Neural cell (in vitro differentiated cells): ENCODE results near the gene ENC1. TPM values are rescaled to one million over a fixed set of nuclear protein-coding genes. Genes with fewer than 3 reads are reported as not detected.

ENCODE experiments used
- H2AFZ ChIP-seq: fragments of 200-600, 300-800 bp; sonication (generic), shearing (Covaris generic); 2 replicates; pipeline ENCODE4 v1.6.0; 2014; ENCODE audit warnings: low read depth, mild to moderate bottlenecking, antibody characterized with exemption, low read length, moderate library complexity
- H3F3A ChIP-seq: fragments of 200-600 bp; shearing (Covaris generic); 2 replicates; pipeline ENCODE4 v1.6.1; 2016; ENCODE audit warnings: mild to moderate bottlenecking, moderate library complexity, mixed read lengths, antibody characterized with exemption, low read length; ENCODE audit not compliant: insufficient read depth, poor library complexity, severe bottlenecking
- H3K27ac ChIP-seq: fragments of 200-600, 300-800 bp; sonication (generic), shearing (Covaris generic); 2 replicates; pipeline ENCODE4 v1.5.1; 2014; ENCODE audit warnings: mild to moderate bottlenecking, low read length, moderate library complexity
- H3K27me3 ChIP-seq: fragments of 300-800, 200-600 bp; sonication (generic), shearing (Covaris generic); 2 replicates; pipeline ENCODE4 v1.6.0; 2014; ENCODE audit warnings: mild to moderate bottlenecking, low read depth, low read length, moderate library complexity; ENCODE audit not compliant: insufficient read depth
- H3K36me3 ChIP-seq: fragments of 300-800, 200-600 bp; sonication (generic), shearing (Covaris generic); 2 replicates; pipeline ENCODE4 v1.5.1; 2014; ENCODE audit warnings: mild to moderate bottlenecking, antibody characterized with exemption, low read length, moderate library complexity; ENCODE audit not compliant: insufficient read depth
- H3K4me2 ChIP-seq: fragments of 300-800, 200-600 bp; sonication (generic), shearing (Covaris generic); 2 replicates; pipeline ENCODE4 v1.6.0; 2014; ENCODE audit warnings: mild to moderate bottlenecking, low read length
- H3K4me3 ChIP-seq: fragments of 300-800, 200-600 bp; sonication (generic), shearing (Covaris generic); 2 replicates; pipeline ENCODE4 v1.5.1; 2014; ENCODE audit warnings: mild to moderate bottlenecking, low read length, moderate library complexity
- H3K79me2 ChIP-seq: fragments of 200-600 bp; shearing (Covaris generic); replicated peaks from 2 replicates; pipeline ENCODE4 v1.6.0; 2014; ENCODE audit warnings: mild to moderate bottlenecking, low read length, moderate library complexity; ENCODE audit not compliant: insufficient read depth
- H3K9ac ChIP-seq: fragments of 300-800, 200-600 bp; sonication (generic), shearing (Covaris generic); 2 replicates; pipeline ENCODE4 v1.6.1; 2016; ENCODE audit warnings: mild to moderate bottlenecking, low read length, mixed read lengths
- H3K9me2 ChIP-seq: fragments of 200-600 bp; shearing (Covaris generic); 2 replicates; pipeline ENCODE4 v1.6.1; 2016; ENCODE audit warnings: mild to moderate bottlenecking, low read length, mixed read lengths; ENCODE audit not compliant: insufficient read depth
- H3K9me3 ChIP-seq: fragments of 200-600, 300-800 bp; sonication (generic), shearing (Covaris generic); 2 replicates; pipeline ENCODE4 v1.6.1; 2016; ENCODE audit warnings: mild to moderate bottlenecking, mixed run types, low read length, moderate library complexity, mixed read lengths
- H4K20me1 ChIP-seq: fragments of 200-600 bp; shearing (Covaris generic); 2 replicates; pipeline ENCODE4 v1.6.1; 2016; ENCODE audit warnings: mild to moderate bottlenecking, mixed run types; ENCODE audit not compliant: insufficient read depth
- CTCF ChIP-seq: fragments of 450-650 bp; IDR thresholded peaks from 2 replicates; pipeline ENCODE4 v1.5.1; 2014; ENCODE audit warnings: antibody characterized with exemption, mild to moderate bottlenecking, moderate library complexity; ENCODE audit not compliant: poor library complexity, severe bottlenecking
- EP300 ChIP-seq: fragments of 450-650 bp; conservative IDR thresholded peaks from 2 replicates; pipeline ENCODE4 v1.6.1; 2014; ENCODE audit warnings: antibody characterized with exemption, mild to moderate bottlenecking, moderate library complexity; ENCODE audit not compliant: poor library complexity, severe bottlenecking
- EZH2 ChIP-seq: fragments of 200-600, 300-800 bp; shearing (Covaris generic), sonication (generic); IDR thresholded peaks from 2 replicates; pipeline ENCODE4 v1.6.1; 2014; ENCODE audit warnings: antibody characterized with exemption, low read length, borderline replicate concordance, mild to moderate bottlenecking; ENCODE audit not compliant: insufficient read depth, poor library complexity, severe bottlenecking
- MXI1 ChIP-seq: fragments of 450-650 bp; conservative IDR thresholded peaks from 2 replicates; pipeline ENCODE4 v1.6.1; 2014; ENCODE audit warnings: antibody characterized with exemption, mild to moderate bottlenecking; ENCODE audit not compliant: poor library complexity, severe bottlenecking
- POLR2AphosphoS5 ChIP-seq: IDR thresholded peaks from 2 replicates; pipeline ENCODE4 v1.6.1; 2012
- RAD21 ChIP-seq: fragments of 450-650 bp; conservative IDR thresholded peaks from 2 replicates; pipeline ENCODE4 v1.6.1; 2014; ENCODE audit warnings: antibody characterized with exemption, mild to moderate bottlenecking, moderate library complexity
- REST ChIP-seq: IDR thresholded peaks from 2 replicates; pipeline ENCODE4 v1.6.1; 2012; ENCODE audit warnings: borderline replicate concordance
- SMC3 ChIP-seq: fragments of 450-650 bp; conservative IDR thresholded peaks from 2 replicates; pipeline ENCODE4 v1.6.1; 2014; ENCODE audit warnings: antibody characterized with exemption, mild to moderate bottlenecking, moderate library complexity; ENCODE audit not compliant: poor library complexity
- TAF1 ChIP-seq: IDR thresholded peaks from 2 replicates; pipeline ENCODE4 v1.6.1; 2012; ENCODE audit warnings: low read depth
- polyA plus RNA-seq: library from polyadenylated mRNA; depleted of rRNA; stranded (reverse); fragments of >200 nt; gene quantifications from 2 replicates; pipeline ENCODE4 v1.2.3, GENCODE V29; 2014

ENC1 gene
- polyA plus RNA-seq, 1 donor from 2014 or later: 449 TPM

GRCh38 chr5:74664551-74664950, 24.0 kb upstream of the ENC1 start:
- no peak overlapping the region for H3K4me2 ChIP-seq
- no peaks in the 10 kb centered on the region for H3K9me3 ChIP-seq
- no peak overlapping the region for H3K9ac ChIP-seq
- no peak overlapping the region for H3K27ac ChIP-seq
- H3K9me2 ChIP-seq: no peaks in the 10 kb centered on the region
- no peaks in the 10 kb centered on the region for H3K27me3 ChIP-seq
- no peaks in the 10 kb centered on the region for H3K79me2 ChIP-seq
- H3K4me3 ChIP-seq: no peak overlapping the region
- TF ChIP-seq SMC3 (no peak), TAF1 (no peak), POLR2AphosphoS5 (no peak), RAD21 (no peak), EZH2 (no peak), EP300 (no peak), MXI1 (no peak), REST (no peak), CTCF (no peak)
- no peaks in the 10 kb centered on the region for H4K20me1 ChIP-seq
- no peaks in the 10 kb centered on the region for H3K36me3 ChIP-seq
- H2AFZ ChIP-seq: no peak overlapping the region
- no peaks in the 10 kb centered on the region for H3F3A ChIP-seq

DNA sequence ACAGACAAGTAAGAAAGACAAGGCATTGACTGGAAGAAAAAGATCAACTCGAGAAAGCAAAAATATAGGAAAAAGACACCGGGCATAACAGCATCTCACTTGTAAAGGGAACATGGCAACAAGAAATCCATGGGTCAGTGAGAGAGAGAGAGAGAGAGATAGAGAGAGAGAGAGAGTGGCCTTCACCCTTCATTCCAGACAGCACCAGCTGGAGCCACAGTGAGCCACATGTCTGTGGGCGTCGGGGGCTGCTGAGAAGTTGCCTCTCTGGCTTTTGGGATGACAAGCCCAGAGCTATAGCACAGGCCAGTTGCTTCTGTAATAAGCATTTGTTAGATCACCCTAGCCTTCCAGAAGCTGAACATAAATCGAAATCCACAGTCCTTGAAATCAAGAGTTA, 20.3 kb upstream of the ENC1 start:
- Histone ChIP-seq H3K9ac (no peak overlapping the region), H3K27me3 (no peaks in the 10 kb centered on the region), H2AFZ (no peak overlapping the region), H3K79me2 (no peaks in the 10 kb centered on the region), H3K9me3 (no peaks in the 10 kb centered on the region), H3K9me2 (no peaks in the 10 kb centered on the region), H3F3A (no peaks in the 10 kb centered on the region), H3K27ac (no peak overlapping the region), H3K4me2 (no peak overlapping the region), H3K36me3 (no peaks in the 10 kb centered on the region), H3K4me3 (no peak overlapping the region), H4K20me1 (no peaks in the 10 kb centered on the region)
- no peak for TF ChIP-seq EP300
- no peak for TF ChIP-seq POLR2AphosphoS5
- TF ChIP-seq MXI1: no peak
- no peak for TF ChIP-seq RAD21
- TF ChIP-seq SMC3: no peak
- TF ChIP-seq CTCF: no peak
- no peak for TF ChIP-seq EZH2
- no peak for TF ChIP-seq REST
- TF ChIP-seq TAF1: no peak
